GM18498 (cell line): ENCODE results near the gene ZGPAT.

Experiments
- ATAC-seq: cut with Tn5 transposase; IDR thresholded peaks from one replicate; pipeline ENCODE4 v1.9.1; 2021; ENCODE audit warnings: mild to moderate bottlenecking, moderate library complexity; ENCODE audit not compliant: unreplicated experiment

Gene ZGPAT

DNA sequence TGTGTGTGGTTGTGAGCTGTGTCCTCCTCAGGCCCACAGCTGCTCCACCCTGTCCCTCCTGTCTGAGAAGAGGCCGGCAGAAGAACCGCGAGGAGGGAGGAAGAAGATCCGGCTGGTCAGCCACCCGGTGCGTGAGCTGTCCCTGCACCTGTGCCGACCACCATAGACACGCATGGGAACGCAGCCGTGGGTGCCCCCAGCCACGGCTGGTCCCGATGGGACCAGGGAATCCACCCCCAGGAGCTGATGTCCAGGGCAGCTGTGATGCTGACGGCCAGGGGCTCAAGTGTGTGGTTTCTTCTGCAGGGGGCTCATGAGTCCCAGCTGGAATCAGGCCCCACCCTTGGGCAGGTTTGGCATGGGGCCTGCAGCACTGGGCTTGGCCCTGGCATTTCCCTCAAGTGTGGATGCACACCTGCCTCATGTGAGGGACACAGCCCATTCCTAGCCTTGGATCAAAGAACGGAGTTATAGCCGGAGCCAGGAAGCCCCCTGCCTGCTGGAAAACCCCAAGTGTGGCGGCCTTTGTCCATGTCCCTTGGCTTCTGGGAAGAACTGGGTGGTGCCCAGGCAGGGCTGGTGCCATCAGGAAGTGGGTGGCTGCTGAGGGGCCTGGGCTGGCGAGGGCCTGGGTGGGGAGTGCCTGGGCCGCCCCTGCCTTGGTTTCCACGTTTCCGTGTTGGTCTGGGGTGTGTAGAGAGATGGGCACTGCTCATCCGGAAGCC, 16.0 kb upstream of the ZGPAT start:
- ATAC-seq = no peak

DNA sequence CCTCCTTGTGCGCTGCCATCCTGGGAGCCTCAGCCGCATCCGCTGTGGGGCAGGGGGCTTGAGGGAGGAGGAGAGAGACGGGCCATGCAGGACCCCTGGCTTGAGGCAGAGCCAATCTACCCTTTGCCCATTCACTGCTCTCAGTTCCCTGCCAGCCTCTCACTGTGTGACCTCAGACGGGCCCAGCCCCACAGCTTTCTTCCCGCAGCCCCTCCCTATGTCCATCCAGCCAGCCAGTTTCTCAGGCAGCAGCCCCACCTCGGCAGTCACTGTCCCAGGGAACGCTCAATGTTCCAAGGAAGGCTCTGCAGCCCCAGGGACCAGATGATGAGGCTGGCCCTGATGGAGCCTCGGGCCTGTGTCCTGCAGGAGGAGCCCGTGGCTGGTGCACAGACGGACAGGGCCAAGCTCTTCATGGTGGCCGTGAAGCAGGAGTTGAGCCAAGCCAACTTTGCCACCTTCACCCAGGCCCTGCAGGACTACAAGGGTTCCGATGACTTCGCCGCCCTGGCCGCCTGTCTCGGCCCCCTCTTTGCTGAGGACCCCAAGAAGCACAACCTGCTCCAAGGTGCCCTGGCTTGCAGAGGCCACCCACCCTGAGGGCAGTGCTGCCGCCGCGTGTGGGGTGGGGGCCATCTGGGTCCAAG, 15.3 kb upstream of the ZGPAT start:
- no peak for ATAC-seq

DNA sequence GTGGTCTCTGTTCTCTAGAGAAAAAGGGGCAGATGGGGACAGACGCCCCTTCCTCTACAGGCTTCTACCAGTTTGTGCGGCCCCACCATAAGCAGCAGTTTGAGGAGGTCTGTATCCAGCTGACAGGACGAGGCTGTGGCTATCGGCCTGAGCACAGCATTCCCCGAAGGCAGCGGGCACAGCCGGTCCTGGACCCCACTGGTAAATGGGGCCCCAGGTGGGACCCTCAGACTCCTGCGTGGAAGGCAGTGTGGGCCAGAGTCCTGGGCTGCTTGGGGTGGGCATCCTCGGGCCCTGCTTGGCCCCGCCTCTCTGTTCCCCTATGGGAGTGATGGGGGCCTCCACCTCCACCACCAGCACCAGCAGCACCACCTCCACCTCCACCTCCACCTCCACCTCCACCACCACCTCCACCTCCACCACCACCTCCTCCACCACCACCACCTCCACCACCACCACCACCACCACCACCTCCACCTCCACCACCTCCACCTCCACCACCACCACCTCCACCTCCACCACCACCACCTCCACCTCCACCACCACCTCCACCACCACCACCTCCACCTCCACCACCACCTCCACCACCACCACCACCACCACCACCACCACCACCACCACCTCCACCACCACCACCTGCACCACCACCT, 14.6 kb upstream of the ZGPAT start:
- no peak for ATAC-seq

- no peak for ATAC-seq
Observed at GRCh38 chr20:63693733-63694583, 13.9 kb upstream of the ZGPAT start.

GRCh38 chr20:63694584-63695423, 13.0 kb upstream of the ZGPAT start:
- no peak for ATAC-seq

DNA sequence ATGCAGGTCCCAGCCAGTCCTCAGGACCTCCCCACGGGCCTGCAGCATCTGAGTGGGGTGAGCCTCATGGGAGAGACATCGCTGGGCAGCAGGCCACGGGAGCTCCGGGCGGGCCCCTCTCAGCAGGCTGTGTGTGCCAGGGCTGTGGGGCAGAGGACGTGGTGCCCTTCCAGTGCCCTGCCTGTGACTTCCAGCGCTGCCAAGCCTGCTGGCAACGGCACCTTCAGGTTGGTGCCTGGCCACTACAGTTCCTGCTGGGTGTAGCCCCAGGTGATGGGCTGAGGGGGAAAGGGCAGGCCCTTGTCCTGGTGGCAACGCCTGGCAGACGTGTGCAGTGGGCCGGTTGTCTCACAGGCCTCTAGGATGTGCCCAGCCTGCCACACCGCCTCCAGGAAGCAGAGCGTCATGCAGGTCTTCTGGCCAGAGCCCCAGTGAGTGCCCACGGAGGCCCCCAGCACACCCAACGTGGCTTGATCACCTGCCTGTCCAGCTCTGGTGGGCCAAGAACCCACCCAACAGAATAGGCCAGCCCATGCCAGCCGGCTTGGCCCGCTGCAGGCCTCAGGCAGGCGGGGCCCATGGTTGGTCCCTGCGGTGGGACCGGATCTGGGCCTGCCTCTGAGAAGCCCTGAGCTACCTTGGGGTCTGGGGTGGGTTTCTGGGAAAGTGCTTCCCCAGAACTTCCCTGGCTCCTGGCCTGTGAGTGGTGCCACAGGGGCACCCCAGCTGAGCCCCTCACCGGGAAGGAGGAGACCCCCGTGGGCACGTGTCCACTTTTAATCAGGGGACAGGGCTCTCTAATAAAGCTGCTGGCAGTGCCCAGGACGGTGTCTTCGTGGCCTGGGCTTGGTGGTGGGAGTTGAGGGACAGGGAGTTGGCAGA, 12.2 kb upstream of the ZGPAT start:
- ATAC-seq = no peak

- no peak for ATAC-seq
Observed at GRCh38 chr20:63696306-63696627, 11.6 kb upstream of the ZGPAT start.

DNA sequence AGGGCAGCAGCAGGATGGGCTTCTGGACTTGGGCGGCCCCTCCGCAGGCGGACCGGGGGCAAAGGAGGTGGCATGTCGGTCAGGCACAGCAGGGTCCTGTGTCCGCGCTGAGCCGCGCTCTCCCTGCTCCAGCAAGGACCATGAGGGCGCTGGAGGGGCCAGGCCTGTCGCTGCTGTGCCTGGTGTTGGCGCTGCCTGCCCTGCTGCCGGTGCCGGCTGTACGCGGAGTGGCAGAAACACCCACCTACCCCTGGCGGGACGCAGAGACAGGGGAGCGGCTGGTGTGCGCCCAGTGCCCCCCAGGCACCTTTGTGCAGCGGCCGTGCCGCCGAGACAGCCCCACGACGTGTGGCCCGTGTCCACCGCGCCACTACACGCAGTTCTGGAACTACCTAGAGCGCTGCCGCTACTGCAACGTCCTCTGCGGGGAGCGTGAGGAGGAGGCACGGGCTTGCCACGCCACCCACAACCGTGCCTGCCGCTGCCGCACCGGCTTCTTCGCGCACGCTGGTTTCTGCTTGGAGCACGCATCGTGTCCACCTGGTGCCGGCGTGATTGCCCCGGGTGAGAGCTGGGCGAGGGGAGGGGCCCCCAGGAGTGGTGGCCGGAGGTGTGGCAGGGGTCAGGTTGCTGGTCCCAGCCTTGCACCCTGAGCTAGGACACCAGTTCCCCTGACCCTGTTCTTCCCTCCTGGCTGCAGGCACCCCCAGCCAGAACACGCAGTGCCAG, 11.0 kb upstream of the ZGPAT start, which contains the start of gene TNFRSF6B:
TSS of gene TNFRSF6B (plus strand) at position 25 of the 729 bp plus-strand sequence. CDS start at position 141, 116 bp downstream.
- no peak for ATAC-seq

- no peak for ATAC-seq
Observed at GRCh38 chr20:63697357-63697867, 10.4 kb upstream of the ZGPAT start.

- no peak for ATAC-seq
Observed at GRCh38 chr20:63697868-63698545, 9.8 kb upstream of the ZGPAT start.

DNA sequence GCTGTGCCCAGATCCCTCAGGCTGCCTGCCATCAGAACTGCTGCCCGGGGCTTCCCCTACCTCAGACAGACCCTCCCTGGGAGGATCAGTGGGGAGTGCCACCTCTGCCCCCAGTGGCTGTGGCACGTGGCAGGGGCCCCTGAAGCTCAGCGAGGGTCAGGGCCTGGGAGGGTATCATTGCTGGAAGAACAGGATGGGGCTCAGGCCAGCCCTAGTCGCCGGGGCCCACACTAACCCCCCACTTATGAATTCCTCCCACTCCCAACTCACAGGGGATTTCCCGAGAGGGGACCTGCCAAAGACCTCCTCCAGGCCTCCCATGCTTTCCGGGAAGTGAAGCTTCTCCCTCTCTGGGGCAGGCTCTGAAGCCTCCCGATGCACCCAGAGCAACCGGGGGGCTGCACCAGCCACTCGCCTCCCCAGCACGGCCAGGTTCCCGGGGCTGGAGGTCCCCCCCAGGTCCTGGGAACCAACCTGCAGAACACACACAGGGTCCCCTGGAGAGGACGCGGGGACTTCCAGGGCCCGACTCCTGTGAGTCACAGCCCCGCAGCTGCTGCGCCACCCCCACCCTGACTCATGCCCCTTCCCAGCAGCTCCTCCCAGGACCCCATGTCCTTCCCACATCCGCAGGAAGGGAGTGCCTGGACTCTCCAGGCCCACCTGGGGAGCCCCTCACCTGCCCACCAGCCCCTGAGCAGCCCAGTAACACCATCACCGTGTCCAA, 8.9 kb upstream of the ZGPAT start:
- no peak for ATAC-seq

DNA sequence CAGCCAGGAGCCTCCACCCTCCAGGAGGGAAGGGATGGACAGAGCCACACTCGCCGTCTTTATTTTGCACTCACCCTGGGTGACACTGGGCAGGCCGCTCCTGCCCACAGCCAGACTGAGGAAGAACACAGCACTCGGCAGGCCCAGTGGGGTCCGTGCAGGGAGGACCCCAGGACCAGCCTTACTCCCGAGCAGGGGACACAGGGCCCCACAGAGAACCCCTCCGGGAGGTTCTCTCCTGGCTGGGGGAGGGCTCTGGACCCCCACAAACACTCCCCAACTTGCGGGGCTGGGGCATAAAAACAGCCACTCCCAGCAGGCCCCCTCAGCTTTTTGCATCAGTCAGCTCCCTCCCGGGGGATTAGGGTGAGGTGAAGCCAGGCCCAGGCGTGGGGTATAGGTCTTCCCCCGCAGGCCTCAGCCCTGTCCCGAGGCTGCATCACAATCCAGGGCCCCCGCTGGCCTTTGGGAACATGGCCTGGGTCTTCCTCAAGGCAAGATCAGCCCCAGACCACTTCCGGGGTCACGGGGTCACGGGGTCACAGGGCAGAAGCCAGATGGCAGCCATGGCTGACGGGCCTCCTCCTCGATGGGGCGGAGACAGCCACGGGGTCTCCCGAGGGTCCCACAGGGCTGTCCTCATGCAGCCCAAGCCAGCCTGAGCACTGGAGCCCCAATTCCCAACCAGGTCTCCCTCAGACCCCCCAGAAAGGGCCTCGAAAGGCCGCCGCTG, 8.2 kb upstream of the ZGPAT start:
- no peak for ATAC-seq

DNA sequence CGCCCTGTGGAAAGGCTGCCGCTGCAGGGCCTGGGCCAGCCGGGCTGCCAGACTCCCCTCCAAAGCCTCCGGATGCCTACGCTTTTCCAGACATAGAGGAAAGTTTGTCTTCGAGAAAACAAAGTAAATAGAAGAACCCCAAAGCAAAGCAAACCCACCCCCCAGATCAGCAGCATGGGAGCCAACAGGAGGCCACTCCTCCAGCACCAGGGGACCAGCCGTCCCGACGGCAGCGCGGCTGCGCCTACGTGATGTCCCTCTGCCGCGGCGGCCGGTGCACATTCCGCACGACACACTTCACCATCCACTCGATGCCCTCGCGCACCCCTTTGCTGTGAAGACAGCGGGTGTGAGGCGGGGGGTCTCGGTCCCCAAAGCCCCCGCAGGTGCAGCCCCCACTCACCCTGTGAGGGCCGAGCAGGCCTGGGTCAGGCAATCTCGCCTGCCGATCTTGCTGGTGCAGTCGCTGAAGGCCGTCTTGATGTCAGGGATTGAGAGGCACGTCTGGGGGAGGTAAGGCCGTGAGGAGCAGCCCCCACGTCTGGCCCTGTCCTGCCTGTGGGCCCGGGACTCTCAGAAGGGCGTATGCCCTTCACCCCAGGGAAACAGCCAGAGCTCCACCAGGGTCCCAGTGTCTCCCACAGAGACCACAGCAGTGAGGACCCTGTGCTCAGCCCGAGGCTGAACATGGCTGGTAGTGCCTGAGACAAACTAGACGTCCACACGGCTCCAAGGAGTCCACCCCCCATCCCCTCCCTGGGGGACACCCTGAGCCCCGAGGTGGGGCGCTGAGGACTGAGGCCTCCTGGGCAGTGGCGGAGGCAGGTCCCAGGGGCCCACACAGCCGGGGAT, 7.4 kb upstream of the ZGPAT start:
- no peak for ATAC-seq

GRCh38 chr20:63701051-63701328, 6.8 kb upstream of the ZGPAT start:
- no peak for ATAC-seq

DNA sequence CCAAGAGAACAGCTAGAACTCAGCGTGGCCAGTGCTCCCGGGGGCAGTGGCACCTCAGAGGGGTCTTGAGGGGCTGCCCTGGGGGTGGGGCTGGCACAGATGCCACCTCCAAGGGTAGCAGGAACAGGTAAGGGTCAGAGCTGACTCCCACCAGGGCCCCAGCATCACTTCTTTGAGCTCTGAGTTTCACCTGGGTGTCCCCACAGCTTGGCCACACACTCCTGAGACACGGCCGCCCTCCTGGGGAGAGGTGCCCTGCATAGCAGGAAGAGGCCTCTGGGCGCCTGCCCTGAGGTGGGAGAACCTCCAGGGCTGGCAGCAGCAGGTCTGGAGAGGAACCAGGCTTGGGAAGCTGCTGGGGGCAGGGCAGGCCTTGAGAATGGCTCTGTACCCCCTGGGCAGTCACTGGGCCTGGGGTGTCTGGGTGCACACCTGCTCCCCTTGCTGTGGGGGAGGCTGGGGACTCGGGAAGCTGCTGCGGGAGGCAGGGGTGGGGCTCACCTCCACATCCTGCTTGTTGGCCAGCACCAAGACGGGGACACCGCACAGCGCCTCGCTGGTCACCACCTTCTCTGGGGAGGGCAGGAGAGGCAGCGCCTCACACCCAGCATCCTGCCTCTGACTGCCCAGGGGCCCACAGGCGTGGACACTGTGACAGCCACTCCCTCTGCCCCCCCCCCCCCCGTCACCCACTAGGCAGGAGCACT, 6.4 kb upstream of the ZGPAT start:
- ATAC-seq = no peak
